Adrenal gland (tissue), 12 donors: ENCODE measurements around the gene SPATA2L. TPM values are rescaled to one million over a fixed set of nuclear protein-coding genes. Genes with fewer than 3 reads are reported as not detected.

Experiments used
- DNase-seq, 7 donors: peaks; one replicate each; pipeline ENCODE4 v3.0.0-alpha.2; 2019 to 2020
- H3K27ac ChIP-seq, 5 donors: fragments of 200-600 bp; sonication (generic) in 4 of 5; 1 replicate in 3 of 5; 2 replicates in 2 of 5; pipeline versions ENCODE4 v1.5.1 to v1.8.0; 2016 to 2020; ENCODE audit warnings: mild to moderate bottlenecking in 1 of 5
- H3K27me3 ChIP-seq: fragments of 200-600 bp; 2 replicates; pipeline ENCODE4 v1.8.0; 2021
- H3K36me3 ChIP-seq, 2 donors: fragments of 200-600 bp; replicated peaks in 1 of 2; 1 replicate in 1 of 2; 2 replicates in 1 of 2; pipeline versions ENCODE4 v1.5.1 to v1.8.0; 2018 to 2022
- H3K4me1 ChIP-seq, 2 donors: fragments of 200-600 bp; replicated peaks in 1 of 2; 1 replicate in 1 of 2; 2 replicates in 1 of 2; pipeline versions ENCODE4 v1.5.1 to v1.8.0; 2018 to 2021
- H3K4me3 ChIP-seq, 4 donors: fragments of 200-600 bp; sonication (generic) in 3 of 4; one replicate each; pipeline ENCODE4 v1.5.1; 2016 to 2018
- H3K9me3 ChIP-seq, 3 donors: fragments of 200-600 bp; sonication (generic) in 1 of 3; replicated peaks in 1 of 3; 1 replicate in 2 of 3; 2 replicates in 1 of 3; pipeline versions ENCODE4 v1.5.1 to v1.8.0; 2016 to 2021
- CTCF ChIP-seq, 6 experiments: fragments of 450-650 bp in 4 of 6; fragments of 200-600 bp in 2 of 6; sonication (generic) in 1 of 6; IDR thresholded peaks; 1 replicate in 5 of 6; 2 replicates in 1 of 6; pipeline versions ENCODE4 v1.5.1 to v1.8.0; 2016 to 2021; ENCODE audit warnings: antibody characterized with exemption in 6 of 6, mild to moderate bottlenecking in 2 of 6, moderate library complexity in 1 of 6
- POLR2A ChIP-seq, 2 donors: fragments of 450-650 bp; IDR thresholded peaks; one replicate each; pipeline ENCODE4 v1.6.1; 2017; ENCODE audit warnings: antibody characterized with exemption in 2 of 2, mild to moderate bottlenecking in 2 of 2, moderate library complexity in 1 of 2
- WGBS, 4 donors: extraction: QIAGEN DNeasy Blood & Tissue Kit in 2 of 4; methylation state at CpG; one replicate each; pipeline versions ENCODE4 v1.1.5 to v1.1.7; 2013 to 2017; 5-methylcytosine and 5-hydroxymethylcytosine counted together
- intact Hi-C, 2 donors: fragments of 100-400 bp; cut with DNase I; formaldehyde crosslinking; loops; one replicate each; pipeline versions ENCODE4 v1.14.1 to v1.15.0; 2022 to 2023
- polyA plus RNA-seq, 3 donors: library from polyadenylated mRNA; stranded (reverse); fragments of 200-250 nt in 2 of 3; fragments of 350-450 nt in 1 of 3; fragmentation: Illumina TruSeq in 1 of 3; extraction: RNeasy Lipid Tissue Mini Kit (QIAGEN cat#74804) in 1 of 3; gene quantifications; one replicate each; pipeline ENCODE4 v1.2.3, GENCODE V29; 2013 to 2014
- total RNA-seq, 9 donors: library from RNA; depleted of rRNA in 4 of 9; stranded (reverse); fragments of >200 nt in 4 of 9; fragments of 120-200 nt in 1 of 9; fragmentation: NEBNext Ultra II Directional in 1 of 9; extraction: Animal tissue kit (Norgen Biotek cat#: 25700) in 1 of 9; gene quantifications; one replicate each; pipeline versions ENCODE4 v1.1.0 to v1.2.4, GENCODE V29; 2013 to 2023
- donor health status: healthy with polysubstance abuse.
- donor health status: Bipolar disorder and iron deficiency.
- donor health status: DM: yes; HTN: yes; CAD: no.
- donor health status: DM: no; HTN: no; CAD: no.
- donor health status: DM: no; HTN: no; CAD: no.
- donor health status: DM: yes; HTN: yes; CAD: no.

SPATA2L gene
- total and polyA plus RNA-seq, 12 donors = 0.20 to 29.4 (median 11.2) TPM

- no peak overlapping the region for H3K4me3 ChIP-seq
- no peak overlapping the region for H3K27ac ChIP-seq
- no peak for DNase-seq
- H3K9me3 ChIP-seq = no peaks in the 10 kb centered on the region
- TF ChIP-seq CTCF (IDR thresholded peaks at IDR 0.05) (no peak), POLR2A (IDR thresholded peaks at IDR 0.05) (no peak)
- no peaks in the 10 kb centered on the region for H3K27me3 ChIP-seq
- peaks cover 6 to 11% of the 10 kb centered on the region in 2 donors for H3K4me1 ChIP-seq
- 87 to 95% (median 90%) methylated on average over 9 to 19 of the region's 19 CpGs for WGBS, 4 donors
- intact Hi-C loops = loop anchor here (5.0 to 10.0 kb wide), 3 partner anchors 82 to 155 kb away; no protein-coding TSS in a partner anchor
- no peaks in the 10 kb centered on the region for H3K36me3 ChIP-seq
These were observed 8.4 kb upstream of the SPATA2L start for GRCh38 chr16:89709716-89710432.

GRCh38 chr16:89709166-89709565, 7.7 kb upstream of the SPATA2L start:
- no peaks in the 10 kb centered on the region for H3K9me3 ChIP-seq
- intact Hi-C loops = loop anchor here (5.0 to 10.0 kb wide), 3 partner anchors 83 to 156 kb away; no protein-coding TSS in a partner anchor
- no peak overlapping the region for H3K27ac ChIP-seq
- DNase-seq = no peak
- H3K4me3 ChIP-seq = no peak overlapping the region
- peaks cover 6 to 11% of the 10 kb centered on the region in 2 donors for H3K4me1 ChIP-seq
- 88 to 100% (median 90%) methylated on average over 2 to 10 of the region's 10 CpGs for WGBS, 4 donors
- TF ChIP-seq POLR2A (IDR thresholded peaks at IDR 0.05) (no peak), CTCF (IDR thresholded peaks at IDR 0.05) (no peak)
- no peaks in the 10 kb centered on the region for H3K36me3 ChIP-seq
- no peaks in the 10 kb centered on the region for H3K27me3 ChIP-seq

- 84 to 87% (median 87%) methylated on average over 14 to 19 of the region's 19 CpGs; no CpG with 5 or more reads in 1 of the 4 donors for WGBS, 4 donors
- no peaks in the 10 kb centered on the region for H3K27me3 ChIP-seq
- no peak overlapping the region for H3K27ac ChIP-seq
- no peak overlapping the region for H3K4me3 ChIP-seq
- DNase-seq = no peak
- TF ChIP-seq CTCF (IDR thresholded peaks at IDR 0.05) = no peak
- TF ChIP-seq POLR2A (IDR thresholded peaks at IDR 0.05) = no peak
- peaks cover 6 to 11% of the 10 kb centered on the region in 2 donors for H3K4me1 ChIP-seq
- no peaks in the 10 kb centered on the region for H3K9me3 ChIP-seq
- intact Hi-C loops = loop anchor here (5.0 to 10.0 kb wide), 3 partner anchors 84 to 156 kb away; no protein-coding TSS in a partner anchor
- H3K36me3 ChIP-seq = no peaks in the 10 kb centered on the region
These were observed 7.0 kb upstream of the SPATA2L start for GRCh38 chr16:89708481-89708931.

GRCh38 chr16:89707695-89708094, 6.2 kb upstream of the SPATA2L start:
- Histone ChIP-seq H3K27ac (no peak overlapping the region), H3K27me3 (no peaks in the 10 kb centered on the region), H3K36me3 (no peaks in the 10 kb centered on the region), H3K4me1 (peaks cover 6 to 11% of the 10 kb centered on the region in 2 donors), H3K9me3 (no peaks in the 10 kb centered on the region), H3K4me3 (no peak overlapping the region)
- no peak for TF ChIP-seq POLR2A (IDR thresholded peaks at IDR 0.05)
- no peak for TF ChIP-seq CTCF (IDR thresholded peaks at IDR 0.05)
- intact Hi-C loops = loop anchor here (5.0 to 10.0 kb wide), 3 partner anchors 85 to 157 kb away; no protein-coding TSS in a partner anchor
- 92 to 98% (median 96%) methylated on average over 8 to 9 of the region's 9 CpGs; no CpG with 5 or more reads in 1 of the 4 donors for WGBS, 4 donors
- no peak for DNase-seq
